ENCODE measurements around the gene CDK9.
A peak's percentile ranks its signal among the peaks of the same experiment; 100 is the strongest.

Gene CDK9

GRCh38 chr9:127762111-127762676, 23.6 kb upstream of the CDK9 start:
- DNase-seq, result no peak

GRCh38 chr9:127763918-127764384, 21.9 kb upstream of the CDK9 start:
- DNase-seq, result peak; percentile 48

GRCh38 chr9:127765418-127765817, 20.4 kb upstream of the CDK9 start:
- DNase-seq, result no peak

DNA sequence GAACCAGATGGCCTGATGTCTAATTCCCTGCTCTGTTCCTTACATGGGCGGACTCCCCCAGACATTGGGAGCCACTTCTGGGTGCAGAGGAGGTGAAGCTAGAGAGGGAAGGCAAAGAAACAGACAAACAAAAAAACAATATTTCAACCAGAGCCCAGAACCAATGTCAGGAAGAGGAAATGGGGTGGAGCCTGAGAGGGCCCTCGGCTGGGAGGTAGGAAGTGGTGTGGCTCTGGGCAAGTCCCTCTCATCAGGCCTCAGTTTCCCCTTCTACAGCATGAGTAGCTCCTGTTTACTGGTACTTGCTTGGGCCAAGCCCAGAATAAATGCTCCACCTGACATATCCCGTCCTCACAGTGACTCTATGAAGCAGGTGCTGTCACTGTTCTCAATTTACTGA, 18.4 kb upstream of the CDK9 start:
- DNase-seq, result no peak

DNA sequence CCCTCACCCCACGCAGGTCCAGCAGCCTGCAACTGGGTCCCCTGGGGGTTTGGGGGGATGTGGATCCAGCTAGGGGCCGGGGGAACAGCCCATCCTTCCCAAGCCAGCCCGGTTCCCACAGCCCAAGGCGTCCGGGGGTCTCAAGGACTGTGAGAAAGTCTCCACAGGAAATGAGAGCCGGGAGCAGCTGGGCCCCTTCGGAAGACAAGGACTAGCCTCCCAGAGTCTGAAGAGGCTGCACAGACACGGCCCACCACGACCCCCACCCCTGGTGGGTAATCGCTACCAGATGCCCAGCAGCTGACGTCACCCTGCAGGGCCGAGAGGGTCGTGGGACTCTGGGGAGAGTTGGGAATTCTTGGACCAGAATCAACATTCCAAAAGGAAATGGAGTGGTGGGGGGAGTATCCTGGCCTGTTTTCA, 17.9 kb upstream of the CDK9 start:
- DNase-seq, result no peak

DNA sequence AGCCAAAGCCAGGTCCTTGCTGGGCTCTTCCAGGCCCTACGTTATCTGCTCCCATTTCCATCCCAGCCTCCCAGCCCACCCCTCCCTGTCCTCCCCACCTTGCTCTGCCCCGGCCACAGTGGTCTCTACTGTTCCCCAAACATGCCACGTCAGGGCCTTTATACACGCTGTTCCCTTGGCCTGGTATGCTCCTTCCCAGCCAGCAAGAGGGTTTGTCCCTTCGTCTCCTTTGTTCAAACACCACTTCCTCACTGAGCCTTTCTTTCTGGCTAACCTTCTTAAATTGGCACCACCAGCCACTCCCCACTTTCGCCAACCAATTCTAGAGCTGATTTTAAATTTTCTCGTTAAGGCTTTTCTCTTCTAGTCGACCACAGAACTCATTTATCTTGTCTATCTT, 17.1 kb upstream of the CDK9 start:
- no peak for DNase-seq

GRCh38 chr9:127769101-127769500, 16.7 kb upstream of the CDK9 start:
- DNase-seq, result no peak

DNA sequence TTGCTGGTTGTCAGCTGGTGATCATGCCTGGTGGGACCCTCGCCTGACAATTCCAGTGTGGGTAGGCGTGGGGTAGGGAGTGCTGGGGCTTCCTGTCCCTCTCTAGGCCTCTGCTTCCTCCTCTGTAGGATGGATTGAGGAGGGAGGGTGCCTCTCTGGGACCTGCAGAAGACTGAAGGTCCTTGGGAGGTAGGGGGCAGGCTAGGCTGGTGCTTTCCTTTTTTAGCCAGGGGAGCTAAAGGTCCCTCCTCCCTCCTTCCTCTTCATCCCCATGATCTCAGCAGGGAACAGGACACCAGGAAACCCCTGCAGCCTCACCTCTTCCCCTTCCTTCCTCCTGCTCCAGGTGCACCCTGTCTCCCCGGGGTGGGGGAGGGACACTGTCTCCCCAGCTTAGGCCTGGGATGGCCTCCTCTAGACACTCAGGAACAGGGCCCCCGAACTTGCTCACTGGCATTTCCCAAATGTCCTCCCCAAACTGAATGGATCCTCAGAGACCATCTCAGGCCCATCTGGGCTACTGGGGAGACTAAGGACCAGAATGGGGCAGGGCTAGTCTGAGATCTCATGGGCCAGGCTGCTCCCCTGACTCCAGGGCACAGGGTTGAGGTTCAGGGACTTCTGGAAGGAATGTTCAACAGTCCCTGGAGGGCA, 15.8 kb upstream of the CDK9 start:
- DNase-seq, result no peak

- no peak for DNase-seq
Measured at GRCh38 chr9:127770583-127770904, 15.3 kb upstream of the CDK9 start.

GRCh38 chr9:127770905-127771569, 14.8 kb upstream of the CDK9 start:
- DNase-seq, result peak; percentile 99

DNA sequence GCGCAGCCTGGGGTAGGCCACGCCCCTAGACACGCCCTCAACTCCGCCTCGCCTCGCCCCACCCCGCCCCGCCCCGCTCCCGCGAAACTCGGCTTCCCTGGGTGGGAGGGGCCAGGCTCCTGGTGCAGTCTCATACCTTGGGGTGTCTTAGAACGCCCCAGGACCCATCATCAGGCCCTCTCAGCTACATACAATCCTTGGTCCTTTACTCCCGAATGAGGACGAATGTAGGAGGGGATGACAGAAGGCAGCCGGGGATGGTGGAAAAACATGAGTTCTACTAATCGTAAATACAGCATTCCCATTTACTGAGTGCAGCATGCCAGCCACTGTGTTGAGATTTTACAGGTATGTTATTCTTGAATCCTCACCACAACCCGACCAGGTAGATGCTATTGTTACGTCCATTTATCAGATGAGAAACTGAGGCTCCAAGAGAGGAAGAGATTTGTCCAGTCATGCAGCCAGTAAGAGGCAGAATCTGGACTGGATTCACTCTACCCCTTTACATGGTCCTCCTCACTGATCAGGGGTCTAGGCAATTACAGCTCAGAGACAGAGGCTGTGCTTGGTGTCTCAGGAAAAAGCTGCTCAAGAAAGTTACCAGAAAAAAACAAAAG, 14.2 kb upstream of the CDK9 start:
- DNase-seq, result no peak

- DNase-seq, result no peak
Measured at GRCh38 chr9:127772603-127773002, 13.2 kb upstream of the CDK9 start.

GRCh38 chr9:127773272-127773671, 12.6 kb upstream of the CDK9 start:
- no peak for DNase-seq

GRCh38 chr9:127773981-127774380, 11.9 kb upstream of the CDK9 start:
- no peak for DNase-seq

GRCh38 chr9:127776195-127776923, 9.5 kb upstream of the CDK9 start:
- DNase-seq, result peak; percentile 84

DNA sequence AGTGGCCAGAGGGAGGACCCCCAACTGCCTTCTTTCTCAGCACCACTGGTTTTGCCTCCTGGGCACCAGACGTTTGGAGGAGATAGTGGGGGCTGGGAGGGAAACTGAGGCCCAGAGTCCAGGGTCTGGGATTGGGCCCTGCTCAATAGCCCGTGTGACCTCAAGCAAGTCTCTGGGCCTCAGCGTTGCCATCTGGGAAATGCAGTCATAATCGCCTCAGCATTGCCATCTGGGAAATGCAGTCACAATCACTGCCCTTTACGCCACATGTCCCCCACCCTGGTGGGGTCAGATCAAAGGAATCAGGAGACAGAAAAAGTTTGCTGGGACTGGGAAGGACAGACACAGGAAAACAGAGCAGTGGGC, 8.9 kb upstream of the CDK9 start:
- peak; percentile 32 for DNase-seq

DNA sequence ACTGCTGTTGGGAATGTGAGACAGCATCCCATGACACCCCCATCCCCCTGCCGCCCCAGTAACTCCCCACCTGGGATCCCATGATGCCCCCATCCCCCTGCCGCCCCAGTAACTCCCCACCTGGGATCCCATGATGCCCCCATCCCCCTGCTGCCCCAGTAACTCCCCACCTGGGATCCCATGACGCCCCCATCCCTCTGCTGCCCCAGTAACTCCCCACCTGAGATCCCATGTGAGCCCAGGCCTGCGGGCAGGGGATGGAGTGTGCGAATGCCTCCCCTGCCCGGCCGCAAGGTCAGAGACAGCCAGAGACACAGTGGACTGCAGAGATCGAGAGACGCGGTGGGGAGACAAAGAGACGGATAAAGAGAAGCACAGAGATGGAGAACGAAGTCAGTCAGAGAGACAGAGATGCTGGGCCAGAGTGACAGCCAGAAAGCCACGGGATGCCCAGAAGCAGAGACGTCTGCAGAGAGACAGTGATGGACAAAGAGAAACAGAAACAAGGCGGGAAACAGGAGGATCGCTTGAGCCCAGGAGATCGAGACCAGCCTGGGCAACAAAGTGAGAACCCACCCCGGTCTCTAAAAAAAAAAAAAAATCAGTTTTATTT, 8.4 kb upstream of the CDK9 start:
- DNase-seq, result no peak

DNA sequence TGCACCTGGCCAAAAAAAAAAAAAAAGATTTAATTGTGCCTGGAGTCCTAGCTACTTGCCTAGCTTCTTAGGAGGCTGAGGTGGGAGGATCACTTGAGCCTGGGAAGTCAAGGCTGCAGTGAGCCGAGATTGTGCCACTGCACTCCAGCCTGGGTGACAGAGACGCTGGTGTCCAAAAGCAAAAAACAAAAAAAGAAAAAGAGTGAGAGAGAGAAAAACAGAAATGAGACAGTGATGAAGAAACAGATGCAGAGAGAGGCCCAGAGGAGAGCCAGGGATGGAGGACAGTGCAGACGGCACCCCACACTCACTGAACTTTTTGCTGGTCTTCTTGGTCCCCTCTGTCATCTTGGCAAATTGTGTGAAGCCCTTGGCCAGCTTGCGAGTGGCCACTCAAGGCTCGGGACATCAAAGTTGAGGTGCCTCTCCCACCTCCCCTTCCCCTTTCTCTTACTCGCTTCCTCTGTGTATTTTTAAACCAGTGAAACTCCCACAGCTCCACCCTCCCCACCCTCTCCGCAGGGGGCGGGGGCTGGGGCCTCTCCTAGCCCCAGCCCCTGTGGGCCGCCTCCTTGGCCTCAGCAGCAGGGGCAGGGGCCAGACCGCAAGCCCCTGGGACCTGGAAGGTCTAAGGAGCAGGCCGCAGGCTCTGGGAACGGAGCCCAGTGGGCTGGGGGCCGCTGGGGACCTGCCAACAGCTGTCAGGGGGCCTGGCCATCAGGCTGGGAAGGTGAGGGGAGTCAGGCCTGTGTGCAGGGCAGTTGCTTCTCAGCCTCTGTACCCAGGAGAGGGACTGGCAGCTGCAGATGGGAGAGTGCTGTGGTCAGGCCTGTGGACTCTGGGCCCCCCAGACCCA, 7.3 kb upstream of the CDK9 start, which contains the start of gene SH2D3C:
TSS of gene SH2D3C (minus strand) at position 387 of the 856 bp plus-strand sequence. CDS start at position 348, 39 bp downstream.
- peak; percentile 65 for DNase-seq

DNA sequence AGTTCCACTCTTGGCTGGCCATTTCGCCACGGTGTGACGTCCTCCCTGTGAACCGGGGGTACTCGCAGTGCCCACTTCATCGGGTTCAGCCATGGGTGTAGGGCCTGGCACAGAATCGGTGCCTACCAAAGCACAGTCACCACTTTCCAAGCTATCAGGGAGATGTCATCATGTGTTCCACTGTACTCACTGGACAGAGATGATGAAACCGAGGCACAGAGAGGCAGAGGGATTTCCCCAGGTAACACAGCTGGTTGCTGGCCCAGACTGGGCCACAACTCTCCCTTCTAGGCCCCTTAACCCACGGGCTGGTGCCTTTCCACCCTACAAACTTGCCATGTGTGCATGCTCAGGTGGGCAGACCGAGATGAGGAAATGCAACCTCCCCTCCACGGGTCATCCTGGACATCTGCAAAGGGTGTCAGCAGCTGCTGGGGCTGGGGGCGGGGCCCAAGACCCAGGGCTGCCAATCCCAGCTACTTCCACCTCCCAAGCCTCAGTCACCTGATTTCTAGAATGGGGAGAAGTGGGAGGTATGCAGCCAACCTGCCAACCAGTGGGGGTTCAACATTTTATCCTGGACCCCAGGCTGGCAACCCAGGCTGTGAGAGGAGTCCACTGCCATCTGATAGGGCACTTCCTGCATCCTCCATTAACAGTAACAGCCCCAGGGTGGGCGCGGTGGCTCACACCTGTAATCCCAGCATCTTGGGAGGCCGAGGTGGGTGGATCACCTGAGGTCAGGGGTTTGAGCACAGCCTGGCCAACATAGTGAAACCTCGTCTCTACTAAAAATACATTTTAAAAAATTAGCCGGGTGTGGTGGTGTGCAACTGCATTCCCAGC, 6.5 kb upstream of the CDK9 start:
- peak; percentile 76 for DNase-seq

DNA sequence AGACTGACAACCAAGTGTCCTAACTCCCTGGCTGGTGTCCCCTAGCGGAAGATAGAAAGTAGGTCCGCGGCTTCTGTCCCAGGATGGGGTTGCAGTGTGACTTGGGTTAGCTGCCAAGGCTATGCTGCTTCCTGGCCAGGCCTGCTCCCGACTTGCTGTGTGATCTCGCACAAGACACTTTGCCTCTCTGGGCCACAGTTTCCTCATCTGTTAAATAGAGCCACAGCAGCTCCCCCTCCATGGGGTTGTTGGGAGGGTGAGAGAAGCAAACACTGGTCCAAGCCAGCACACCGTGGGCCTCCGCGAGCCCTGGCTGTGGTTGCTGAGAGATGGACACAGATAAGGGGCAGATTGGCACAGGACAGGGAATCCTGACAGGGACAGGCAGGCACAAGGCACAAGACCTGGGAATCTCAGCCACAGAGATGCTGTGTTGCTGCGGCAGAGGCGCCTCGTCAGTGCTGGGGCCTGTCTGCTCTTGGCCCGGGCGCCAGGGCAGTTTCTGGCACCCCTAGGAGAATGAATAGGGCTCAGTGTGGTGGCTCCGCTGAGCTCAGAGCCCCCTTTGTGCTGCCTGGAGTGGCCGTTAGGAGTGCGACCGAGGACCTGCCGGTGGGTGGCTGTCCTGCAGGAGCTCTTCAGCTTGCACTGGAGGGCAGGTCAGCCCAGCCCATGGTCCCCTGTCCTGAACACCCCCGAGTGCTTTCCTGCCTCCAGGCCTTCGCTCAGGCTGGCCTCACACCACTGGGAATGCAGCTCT, 5.5 kb upstream of the CDK9 start:
- no peak for DNase-seq

Measured in stimulated activated CD4-positive, alpha-beta T cell treated with anti-CD3 and anti-CD28 coated beads, Interleukin-15, amount 100 ng/mL, for 24 hours (primary cell).